Measurements from ENCODE around the gene OR8I2.

- no peak for TF ChIP-seq CTCF (IDR thresholded peaks at IDR 0.05)
- no peak for TF ChIP-seq EP300 (IDR thresholded peaks at IDR 0.05)
- no peak for TF ChIP-seq POLR2A (IDR thresholded peaks at IDR 0.05)
Observed at GRCh38 chr11:56089697-56090096, 3.4 kb upstream of the OR8I2 start.

Measured in tibial nerve (tissue), 4 donors.